Stimulated activated memory B cell treated with anti-CD40 and anti-IgM and Interleukin-4, amounts not matched to agents 10 μg/mL and 1 μg/mL and 100 μg/mL, for 72 hours (primary cell): ENCODE data around the gene C1orf50.
A peak's percentile ranks its signal among the peaks of the same experiment; 100 is the strongest.
"Not testable (repeated sequence)": the region's sequence is repeated elsewhere in the genome, so short reads cannot be mapped to it uniquely, and the experiment has no call there.

Source experiments
- ATAC-seq: fragments of 150-1000 bp; cut with Tn5 transposase; 2 replicates; pipeline ENCODE4 v1.10.0; 2021
- H3K27ac Mint-ChIP-seq: one replicate; pipeline ENCODE4 v1.8.0; 2022; ENCODE audit warnings: mild to moderate bottlenecking, mixed read lengths
- H3K27me3 Mint-ChIP-seq: one replicate; pipeline ENCODE4 v1.8.0; 2022; ENCODE audit warnings: mixed read lengths
- H3K36me3 Mint-ChIP-seq: one replicate; pipeline ENCODE4 v1.8.0; 2022; ENCODE audit warnings: mixed read lengths
- H3K4me1 Mint-ChIP-seq: one replicate; pipeline ENCODE4 v1.8.0; 2022; ENCODE audit warnings: mixed read lengths
- H3K4me3 Mint-ChIP-seq: one replicate; pipeline ENCODE4 v1.8.0; 2022; ENCODE audit warnings: mild to moderate bottlenecking, moderate library complexity, mixed read lengths
- H3K9me3 Mint-ChIP-seq: one replicate; pipeline ENCODE4 v1.8.0; 2022; ENCODE audit warnings: mixed read lengths

C1orf50 gene

GRCh38 chr1:42793824-42794223, 26.8 kb downstream of the C1orf50 start:
- no peaks in the 10 kb centered on the region for H3K4me1 Mint-ChIP-seq
- no peaks in the 10 kb centered on the region for H3K36me3 Mint-ChIP-seq
- no peak overlapping the region for H3K27ac Mint-ChIP-seq
- no peak overlapping the region for H3K4me3 Mint-ChIP-seq
- ATAC-seq: no peak
- no peaks in the 10 kb centered on the region for H3K9me3 Mint-ChIP-seq
- H3K27me3 Mint-ChIP-seq: no peaks in the 10 kb centered on the region

- H3K36me3 Mint-ChIP-seq: no peaks in the 10 kb centered on the region
- H3K4me3 Mint-ChIP-seq: no peak overlapping the region
- ATAC-seq: no peak
- no peaks in the 10 kb centered on the region for H3K4me1 Mint-ChIP-seq
- H3K9me3 Mint-ChIP-seq: no peaks in the 10 kb centered on the region
- H3K27me3 Mint-ChIP-seq: no peaks in the 10 kb centered on the region
- no peak overlapping the region for H3K27ac Mint-ChIP-seq
Measured at GRCh38 chr1:42797414-42797813, 30.4 kb downstream of the C1orf50 start.

- ATAC-seq: no peak
- H3K4me1 Mint-ChIP-seq: no peaks in the 10 kb centered on the region
- H3K27ac Mint-ChIP-seq: no peak overlapping the region
- no peaks in the 10 kb centered on the region for H3K36me3 Mint-ChIP-seq
- no peak overlapping the region for H3K4me3 Mint-ChIP-seq
- no peaks in the 10 kb centered on the region for H3K27me3 Mint-ChIP-seq
- H3K9me3 Mint-ChIP-seq: no peaks in the 10 kb centered on the region
Measured at GRCh38 chr1:42797979-42798378, 30.9 kb downstream of the C1orf50 start.

GRCh38 chr1:42801832-42802473, 34.9 kb downstream of the C1orf50 start:
- Mint-ChIP-seq H3K4me1 (no peaks in the 10 kb centered on the region), H3K36me3 (peaks cover 20% of the 10 kb centered on the region), H3K27ac (no peak overlapping the region), H3K27me3 (no peaks in the 10 kb centered on the region), H3K9me3 (no peaks in the 10 kb centered on the region), H3K4me3 (no peak overlapping the region)
- ATAC-seq: no peak

- H3K9me3 Mint-ChIP-seq: no peaks in the 10 kb centered on the region
- no peak for ATAC-seq
- no peak overlapping the region for H3K27ac Mint-ChIP-seq
- no peaks in the 10 kb centered on the region for H3K4me1 Mint-ChIP-seq
- H3K27me3 Mint-ChIP-seq: no peaks in the 10 kb centered on the region
- peaks cover 26% of the 10 kb centered on the region for H3K36me3 Mint-ChIP-seq
- no peak overlapping the region for H3K4me3 Mint-ChIP-seq
Measured at GRCh38 chr1:42806171-42806570, 39.1 kb downstream of the C1orf50 start.

DNA sequence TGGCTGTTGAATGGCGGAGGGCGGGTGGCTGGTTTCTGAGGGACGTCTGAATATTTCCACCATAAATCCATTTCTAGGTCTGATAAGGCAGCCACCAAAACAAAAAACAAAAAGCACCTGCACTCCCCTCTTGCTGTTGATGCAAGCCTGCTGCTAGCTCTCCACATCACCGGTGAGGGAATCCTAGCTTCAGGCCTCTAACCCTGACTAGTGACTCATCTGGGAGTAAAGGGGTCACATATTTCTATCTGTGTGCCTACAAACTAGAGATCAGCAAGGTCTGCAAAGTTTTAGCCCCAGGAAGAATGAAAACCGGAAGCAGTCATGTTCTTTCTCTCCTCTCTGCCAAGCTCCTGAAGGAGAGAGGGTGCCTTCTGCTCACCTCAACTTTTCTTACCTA, 39.5 kb downstream of the C1orf50 start:
- no peak for ATAC-seq
- H3K27ac Mint-ChIP-seq: no peak overlapping the region
- no peak overlapping the region for H3K4me3 Mint-ChIP-seq
- peaks cover 30% of the 10 kb centered on the region for H3K36me3 Mint-ChIP-seq
- H3K4me1 Mint-ChIP-seq: no peaks in the 10 kb centered on the region
- H3K27me3 Mint-ChIP-seq: no peaks in the 10 kb centered on the region
- H3K9me3 Mint-ChIP-seq: no peaks in the 10 kb centered on the region

DNA sequence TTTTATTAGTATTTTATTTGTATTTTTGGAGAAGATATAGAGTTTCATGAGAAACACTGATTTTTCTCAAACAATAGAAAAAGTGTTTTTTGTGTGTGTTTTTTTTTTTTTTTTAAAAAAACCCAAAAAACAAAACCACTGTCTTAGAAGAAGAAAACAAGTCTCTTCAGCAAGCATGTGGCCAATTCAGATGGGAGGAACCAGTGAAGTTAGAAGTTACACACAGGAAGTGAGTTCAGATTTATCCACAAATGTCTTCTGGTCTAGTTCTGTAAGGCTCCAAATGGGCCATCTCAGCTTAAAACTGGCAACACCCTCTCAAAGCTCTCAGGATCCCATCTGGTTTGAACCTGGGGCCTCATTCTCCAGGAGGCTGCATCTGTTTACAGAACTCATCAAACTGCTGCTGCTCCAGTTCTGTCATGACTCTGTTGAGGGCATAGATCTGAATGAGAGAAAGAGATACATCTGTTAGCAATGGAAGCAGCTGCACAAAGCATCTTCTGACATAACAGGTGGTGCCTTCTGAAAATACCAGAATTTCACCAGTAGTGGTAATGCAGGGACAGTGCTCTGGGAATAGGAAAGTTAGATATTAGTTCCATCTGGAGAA, 40.1 kb downstream of the C1orf50 start:
- no peak for ATAC-seq
- H3K36me3 Mint-ChIP-seq: peaks cover 32% of the 10 kb centered on the region
- H3K9me3 Mint-ChIP-seq: no peaks in the 10 kb centered on the region
- H3K27ac Mint-ChIP-seq: no peak overlapping the region
- no peak overlapping the region for H3K4me3 Mint-ChIP-seq
- H3K27me3 Mint-ChIP-seq: no peaks in the 10 kb centered on the region
- H3K4me1 Mint-ChIP-seq: no peaks in the 10 kb centered on the region

DNA sequence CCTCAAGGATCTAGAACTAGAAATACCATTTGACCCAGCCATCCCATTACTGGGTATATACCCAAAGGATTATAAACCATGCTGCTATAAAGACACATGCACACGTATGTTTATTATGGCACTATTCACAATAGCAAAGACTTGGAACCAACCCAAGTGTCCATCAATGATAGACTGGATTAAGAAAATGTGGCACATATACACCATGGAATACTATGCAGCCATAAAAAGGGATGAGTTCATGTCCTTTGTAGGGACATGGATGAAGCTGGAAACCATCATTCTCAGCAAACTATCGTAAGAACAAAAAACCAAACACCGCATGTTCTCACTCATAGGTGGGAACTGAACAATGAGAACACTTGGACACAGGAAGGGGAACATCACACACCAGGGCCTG, 47.8 kb downstream of the C1orf50 start:
- H3K4me1 Mint-ChIP-seq: peaks cover 22% of the 10 kb centered on the region
- not testable (repeated sequence) for H3K27ac Mint-ChIP-seq, H3K9me3 Mint-ChIP-seq, H3K4me3 Mint-ChIP-seq, ATAC-seq, H3K27me3 Mint-ChIP-seq, H3K36me3 Mint-ChIP-seq

GRCh38 chr1:42815941-42816584, 49.0 kb downstream of the C1orf50 start:
- H3K4me1 Mint-ChIP-seq: peaks cover 22% of the 10 kb centered on the region
- ATAC-seq: no peak
- H3K4me3 Mint-ChIP-seq: peak overlapping the region; percentile 91
- no peaks in the 10 kb centered on the region for H3K9me3 Mint-ChIP-seq
- H3K27me3 Mint-ChIP-seq: no peaks in the 10 kb centered on the region
- H3K36me3 Mint-ChIP-seq: peaks cover 6% of the 10 kb centered on the region
- H3K27ac Mint-ChIP-seq: peak overlapping the region; percentile 78

GRCh38 chr1:42816585-42817439, 49.8 kb downstream of the C1orf50 start, which contains the start of the genes ERMAP and SVBP:
Gene ERMAP, plus strand, starts transcription at chr1:42817122. Its CDS starts 13,327 bp downstream, at chr1:42830449.
Gene SVBP, minus strand, starts transcription at chr1:42817397. Its CDS starts 853 bp downstream, at chr1:42816544.
- Mint-ChIP-seq H3K27me3 (no peaks in the 10 kb centered on the region), H3K27ac (peak within 1 kb of the TSS; percentile 78), H3K4me3 (peak within 1 kb of the TSS; percentile 91), H3K36me3 (no peaks in the 10 kb centered on the region), H3K9me3 (no peaks in the 10 kb centered on the region), H3K4me1 (peaks cover 22% of the 10 kb centered on the region)
- peak; percentile 95 for ATAC-seq

DNA sequence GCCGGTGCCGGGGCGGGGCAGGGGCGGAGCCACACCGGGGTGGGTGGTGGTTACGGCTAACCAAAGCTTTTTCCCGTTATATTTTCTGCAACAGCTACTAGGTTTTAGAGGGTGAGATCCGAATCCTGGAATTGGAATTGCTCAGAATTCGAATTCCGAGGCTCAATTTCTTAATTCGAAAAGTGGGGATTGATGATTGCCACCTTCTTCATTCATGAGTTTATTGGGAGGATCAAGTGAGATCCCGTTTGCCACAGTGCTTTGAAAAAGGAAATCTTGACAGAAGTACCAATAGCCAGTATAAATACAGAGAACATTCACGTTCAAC, 50.4 kb downstream of the C1orf50 start:
- peak overlapping the region; percentile 91 for H3K4me3 Mint-ChIP-seq
- H3K27me3 Mint-ChIP-seq: no peaks in the 10 kb centered on the region
- peak overlapping the region; percentile 78 for H3K27ac Mint-ChIP-seq
- no peaks in the 10 kb centered on the region for H3K36me3 Mint-ChIP-seq
- ATAC-seq: no peak
- no peaks in the 10 kb centered on the region for H3K9me3 Mint-ChIP-seq
- H3K4me1 Mint-ChIP-seq: peaks cover 22% of the 10 kb centered on the region

DNA sequence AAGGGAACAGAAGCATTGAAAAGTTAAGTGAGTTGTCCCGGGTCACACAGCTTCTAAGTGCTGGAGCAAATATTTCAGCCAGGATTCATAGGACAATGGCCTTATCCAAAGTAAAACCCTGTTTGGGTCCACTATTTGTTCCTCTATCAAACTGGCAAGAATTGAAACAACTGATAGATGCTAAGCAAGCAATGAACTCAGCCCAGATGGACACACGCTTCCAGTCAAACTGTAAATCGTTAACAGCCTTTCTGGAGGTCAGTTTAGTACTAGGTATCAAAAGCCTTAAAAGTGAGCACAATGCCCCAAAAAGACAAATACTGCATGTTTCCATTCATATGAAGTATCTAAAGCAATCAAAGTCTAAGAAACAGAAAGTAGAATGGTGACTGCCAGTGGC, 50.9 kb downstream of the C1orf50 start:
- Mint-ChIP-seq H3K9me3 (no peaks in the 10 kb centered on the region), H3K27ac (no peak overlapping the region), H3K36me3 (no peaks in the 10 kb centered on the region), H3K4me1 (peaks cover 22% of the 10 kb centered on the region), H3K27me3 (no peaks in the 10 kb centered on the region), H3K4me3 (no peak overlapping the region)
- no peak for ATAC-seq

DNA sequence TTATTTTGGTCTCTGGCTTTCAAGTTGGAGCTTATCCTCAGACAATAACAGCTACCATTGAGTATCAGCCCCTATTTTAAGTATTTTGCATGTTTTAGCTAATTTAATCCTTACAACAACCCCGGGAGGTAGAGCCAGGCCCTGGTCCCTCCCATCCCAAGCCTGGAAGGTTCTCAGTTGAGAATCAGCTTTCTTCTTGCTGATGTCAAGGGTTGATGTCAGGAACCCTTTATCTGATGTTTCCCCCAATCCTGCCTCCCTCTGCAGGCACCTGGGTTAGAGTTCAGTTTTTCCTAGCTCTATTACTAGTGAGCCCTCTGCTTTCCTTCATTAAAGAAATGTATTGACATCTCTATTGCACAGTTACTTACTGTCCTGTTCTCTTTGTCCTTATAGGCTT, 53.8 kb downstream of the C1orf50 start:
- no peak overlapping the region for H3K4me3 Mint-ChIP-seq
- peak overlapping the region; percentile 6 for H3K27ac Mint-ChIP-seq
- H3K27me3 Mint-ChIP-seq: no peaks in the 10 kb centered on the region
- no peaks in the 10 kb centered on the region for H3K36me3 Mint-ChIP-seq
- ATAC-seq: no peak
- peaks cover 20% of the 10 kb centered on the region for H3K4me1 Mint-ChIP-seq
- H3K9me3 Mint-ChIP-seq: no peaks in the 10 kb centered on the region

- H3K4me3 Mint-ChIP-seq: no peak overlapping the region
Measured at GRCh38 chr1:42821690-42822089, 54.6 kb downstream of the C1orf50 start.

GRCh38 chr1:42822800-42823392, 55.8 kb downstream of the C1orf50 start:
- H3K27me3 Mint-ChIP-seq: no peaks in the 10 kb centered on the region
- no peaks in the 10 kb centered on the region for H3K36me3 Mint-ChIP-seq
- no peaks in the 10 kb centered on the region for H3K9me3 Mint-ChIP-seq
- peaks cover 3% of the 10 kb centered on the region for H3K4me1 Mint-ChIP-seq
- H3K27ac Mint-ChIP-seq: no peak overlapping the region
- ATAC-seq: no peak
- H3K4me3 Mint-ChIP-seq: no peak overlapping the region

More at GRCh38 chr1:42821690-42822089, 54.6 kb downstream of the C1orf50 start:
- no peak for ATAC-seq
- Mint-ChIP-seq H3K27me3 (no peaks in the 10 kb centered on the region), H3K4me1 (peaks cover 11% of the 10 kb centered on the region), H3K9me3 (no peaks in the 10 kb centered on the region), H3K27ac (no peak overlapping the region), H3K36me3 (no peaks in the 10 kb centered on the region)
